HG03066 (cell line): ENCODE measurements around the gene SLC44A3.
"Not testable (repeated sequence)": the region's sequence is repeated elsewhere in the genome, so short reads cannot be mapped to it uniquely, and the experiment has no call there.

Source experiments
- ATAC-seq: cut with Tn5 transposase; IDR thresholded peaks from one replicate; pipeline ENCODE4 v1.9.1; 2021; ENCODE audit warnings: low read depth; ENCODE audit not compliant: unreplicated experiment

The SLC44A3 gene

GRCh38 chr1:94832931-94833585 is 12.9 kb downstream of the SLC44A3 start:
- ATAC-seq, result no peak

GRCh38 chr1:94836891-94837290 is 16.7 kb downstream of the SLC44A3 start:
- ATAC-seq, result no peak

GRCh38 chr1:94840381-94840780 is 20.2 kb downstream of the SLC44A3 start:
- ATAC-seq, result not testable (repeated sequence)

GRCh38 chr1:94840808-94841207 is 20.7 kb downstream of the SLC44A3 start:
- ATAC-seq, result no peak

GRCh38 chr1:94843430-94843829 is 23.3 kb downstream of the SLC44A3 start:
- ATAC-seq, result no peak

- ATAC-seq, result no peak
These were observed 23.7 kb downstream of the SLC44A3 start for GRCh38 chr1:94843846-94844245.

- ATAC-seq, result no peak
These were observed 26.2 kb downstream of the SLC44A3 start for GRCh38 chr1:94846308-94846707.

- no peak for ATAC-seq
These were observed 31.4 kb downstream of the SLC44A3 start for GRCh38 chr1:94851571-94851970.

- ATAC-seq, result no peak
These were observed 32.6 kb downstream of the SLC44A3 start for GRCh38 chr1:94852788-94853187.

GRCh38 chr1:94854458-94855306 is 34.5 kb downstream of the SLC44A3 start:
- ATAC-seq, result peak; percentile 98

GRCh38 chr1:94855307-94855700 is 35.1 kb downstream of the SLC44A3 start:
- ATAC-seq, result no peak

- ATAC-seq, result no peak
These were observed 35.8 kb downstream of the SLC44A3 start for GRCh38 chr1:94856004-94856403.

GRCh38 chr1:94856868-94857267 is 36.7 kb downstream of the SLC44A3 start:
- no peak for ATAC-seq

- ATAC-seq, result no peak
These were observed 38.1 kb downstream of the SLC44A3 start for GRCh38 chr1:94858276-94858675.

- ATAC-seq, result no peak
These were observed 39.0 kb downstream of the SLC44A3 start for GRCh38 chr1:94859174-94859573.

- ATAC-seq, result no peak
These were observed 42.6 kb downstream of the SLC44A3 start for GRCh38 chr1:94862718-94863117.

- ATAC-seq, result no peak
These were observed 43.2 kb downstream of the SLC44A3 start for GRCh38 chr1:94863297-94863911.

- no peak for ATAC-seq
These were observed 43.8 kb downstream of the SLC44A3 start for GRCh38 chr1:94863919-94864318.

GRCh38 chr1:94864821-94865220 is 44.7 kb downstream of the SLC44A3 start:
- ATAC-seq, result no peak

- no peak for ATAC-seq
These were observed 45.2 kb downstream of the SLC44A3 start for GRCh38 chr1:94865360-94865759.

- no peak for ATAC-seq
These were observed 46.1 kb downstream of the SLC44A3 start for GRCh38 chr1:94866164-94866807.
